IPS DF 19.7 (cell line): ENCODE data around the gene SYMPK.

Experiments
- DNase-seq: peaks from one replicate; pipeline ENCODE4 v3.0.0-alpha.2; 2013; ENCODE audit warnings: low read depth, low spot score

Gene SYMPK

DNA sequence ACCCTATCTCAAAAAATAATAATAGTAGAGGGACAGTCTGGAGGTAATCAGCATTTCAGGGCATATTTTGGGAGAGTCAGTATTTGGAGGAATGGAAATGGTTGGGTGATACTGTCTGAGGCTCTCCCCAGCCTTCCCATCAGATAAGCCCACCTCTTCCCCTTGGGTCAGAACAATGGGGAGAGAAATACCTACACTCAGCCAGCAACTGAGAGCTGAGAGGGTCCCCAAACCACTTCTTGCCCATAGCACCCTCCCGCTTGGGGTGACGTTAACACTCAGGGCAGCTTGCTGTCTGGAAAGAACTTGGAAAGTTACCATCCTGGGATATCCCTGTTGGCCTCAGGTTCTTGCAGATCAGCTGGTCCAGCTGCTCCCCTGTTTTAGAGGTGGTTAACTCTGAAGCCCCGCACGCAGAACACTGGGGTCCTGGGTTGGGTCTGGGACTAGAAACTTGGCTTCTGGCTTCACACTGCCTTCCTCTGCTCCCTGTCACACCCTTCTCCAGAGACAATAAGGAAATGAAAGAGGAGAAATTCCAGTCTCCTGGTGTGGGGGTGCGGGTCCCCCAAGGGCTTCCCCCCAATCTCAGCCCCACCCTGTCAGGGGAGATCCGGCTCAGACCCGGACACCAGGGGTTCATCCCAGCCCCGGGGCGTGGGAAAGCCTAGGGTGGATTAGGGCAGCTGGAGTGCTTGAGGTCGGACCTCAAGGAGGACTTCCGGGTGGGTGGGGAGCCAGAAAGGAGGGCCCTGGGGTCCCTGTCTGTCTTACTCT lies 3.6 kb upstream of the SYMPK start:
- DNase-seq, result no peak

- no peak for DNase-seq
Measured at GRCh38 chr19:45865269-45865948, 2.5 kb upstream of the SYMPK start.

DNA sequence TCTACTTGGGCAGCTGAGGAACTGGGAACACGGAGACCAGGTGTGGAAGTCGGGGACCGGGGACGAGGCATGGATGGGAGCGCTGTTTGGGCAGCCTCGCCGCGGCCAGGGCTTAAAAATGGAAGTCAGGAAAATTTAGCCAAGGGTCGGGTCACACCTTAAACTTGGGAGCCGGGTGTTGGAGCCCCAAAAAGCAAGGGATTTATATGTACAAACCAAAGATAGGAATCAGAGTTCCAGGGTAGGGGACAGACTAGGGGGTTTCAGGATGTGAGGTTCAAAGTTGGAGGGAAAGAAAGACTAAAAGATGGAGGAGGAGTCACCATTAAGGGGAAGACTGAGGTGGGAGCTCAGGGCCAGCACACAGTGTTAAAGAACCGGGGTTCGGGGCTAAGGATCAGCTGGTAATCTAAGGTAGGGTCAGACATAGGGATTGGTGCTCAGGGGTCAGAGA lies 1.7 kb upstream of the SYMPK start:
- DNase-seq, result no peak

- no peak for DNase-seq
Measured at GRCh38 chr19:45863840-45864628, 1.1 kb upstream of the SYMPK start, which contains the start of gene FOXA3. FOXA3 (plus strand) TSS chr19:45864326; CDS start chr19:45864457, 131 bp downstream.

DNA sequence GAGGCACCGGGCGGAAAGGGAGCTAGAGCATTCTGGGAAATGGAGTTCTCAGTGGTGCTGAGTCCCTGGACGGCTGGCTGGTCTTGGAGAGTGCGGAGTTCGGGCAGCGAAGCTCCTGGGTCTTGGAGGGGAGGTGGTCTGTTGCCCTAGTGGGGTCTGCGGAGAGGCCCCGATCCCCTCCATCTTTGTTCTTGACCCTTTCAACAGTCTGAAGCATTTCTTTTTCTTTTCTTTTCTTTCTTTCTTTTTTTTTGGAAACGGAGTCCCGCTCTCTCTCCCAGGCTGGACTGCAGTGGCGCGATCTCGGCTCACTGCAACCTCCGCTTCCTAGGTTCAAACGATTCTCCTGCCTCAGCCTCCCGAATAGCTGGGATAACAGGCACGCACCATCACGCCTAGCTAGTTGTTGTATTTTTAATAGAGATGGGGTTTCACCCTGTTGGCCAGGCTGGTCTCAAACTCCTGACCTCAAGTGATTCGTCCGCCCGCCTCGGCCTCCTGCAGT lies 440 bp upstream of the SYMPK start:
- DNase-seq, result no peak

- no peak for DNase-seq
Measured at GRCh38 chr19:45862271-45862563, 730 bp downstream of the SYMPK start.

DNA sequence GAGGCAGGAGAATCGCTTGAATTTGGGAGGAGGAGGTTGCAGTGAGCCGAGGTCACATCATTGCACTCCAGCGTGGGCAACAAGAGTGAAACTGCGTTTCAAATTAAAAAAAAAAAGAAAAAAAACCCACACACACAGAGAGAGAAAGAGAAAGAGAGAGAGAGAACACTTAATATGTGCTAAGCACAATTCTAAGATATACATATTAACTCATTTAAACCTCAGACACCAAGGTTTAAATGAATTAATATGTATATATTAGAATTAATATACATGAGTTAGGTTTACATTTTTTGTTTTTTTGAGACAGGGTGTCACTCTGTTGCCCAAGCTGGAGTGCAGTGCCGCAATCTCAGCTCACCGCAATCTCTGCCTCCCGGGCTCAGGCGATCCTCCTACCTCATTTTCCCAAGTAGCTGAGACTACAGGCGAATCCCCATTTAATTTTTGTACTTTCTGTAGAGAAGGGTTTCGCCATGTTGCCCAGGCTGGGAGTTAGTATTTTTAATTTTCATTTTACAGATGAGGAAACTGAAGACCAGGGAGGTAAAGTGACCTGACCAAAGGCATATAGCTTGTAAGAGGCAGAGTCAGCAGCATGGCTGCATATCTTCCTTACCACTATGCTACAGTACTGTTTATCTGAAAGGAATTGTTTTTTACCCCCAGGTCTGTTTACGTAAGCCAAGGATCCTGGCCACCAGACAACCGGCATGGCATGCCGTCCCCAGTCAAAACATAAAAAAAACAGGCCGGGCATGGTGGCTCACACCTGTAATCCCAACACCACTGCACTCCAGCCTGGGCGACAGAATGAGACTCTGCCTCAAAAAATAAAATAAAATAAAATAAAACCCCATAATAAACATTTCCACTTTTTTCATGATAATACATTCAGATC lies 2.3 kb downstream of the SYMPK start:
- no peak for DNase-seq

DNA sequence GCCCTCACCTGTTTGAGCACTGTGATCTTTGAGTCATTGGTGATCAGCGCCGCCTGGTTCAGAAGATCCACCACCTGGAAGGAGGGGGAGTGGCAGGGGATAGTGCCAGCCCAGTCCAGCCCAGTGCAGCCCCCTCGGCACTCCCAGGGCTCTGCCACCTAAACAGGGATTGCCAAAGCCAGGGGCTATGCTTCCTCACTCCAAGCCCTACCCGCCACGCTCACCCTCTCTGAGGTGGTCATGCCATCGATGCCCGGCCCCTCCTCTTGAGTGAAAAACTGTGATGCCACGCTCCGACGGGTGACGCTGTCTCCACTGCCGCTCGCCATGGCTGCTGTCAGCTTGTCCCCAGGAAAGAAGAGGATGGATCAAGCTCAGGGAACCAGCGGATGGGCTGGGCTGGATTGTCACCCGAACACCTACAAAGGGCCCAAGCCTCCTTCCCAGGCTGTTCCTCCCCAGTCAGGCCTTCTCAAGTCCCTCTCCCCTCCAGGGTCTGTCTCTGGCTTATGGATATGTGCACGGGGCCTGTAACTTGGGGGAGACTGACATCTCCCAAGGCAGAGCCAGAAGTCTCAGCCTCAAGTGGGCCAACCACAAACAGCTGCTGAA lies 8.7 kb downstream of the SYMPK start:
- DNase-seq, result no peak

GRCh38 chr19:45852983-45853382 lies 10.0 kb downstream of the SYMPK start:
- DNase-seq, result no peak

DNA sequence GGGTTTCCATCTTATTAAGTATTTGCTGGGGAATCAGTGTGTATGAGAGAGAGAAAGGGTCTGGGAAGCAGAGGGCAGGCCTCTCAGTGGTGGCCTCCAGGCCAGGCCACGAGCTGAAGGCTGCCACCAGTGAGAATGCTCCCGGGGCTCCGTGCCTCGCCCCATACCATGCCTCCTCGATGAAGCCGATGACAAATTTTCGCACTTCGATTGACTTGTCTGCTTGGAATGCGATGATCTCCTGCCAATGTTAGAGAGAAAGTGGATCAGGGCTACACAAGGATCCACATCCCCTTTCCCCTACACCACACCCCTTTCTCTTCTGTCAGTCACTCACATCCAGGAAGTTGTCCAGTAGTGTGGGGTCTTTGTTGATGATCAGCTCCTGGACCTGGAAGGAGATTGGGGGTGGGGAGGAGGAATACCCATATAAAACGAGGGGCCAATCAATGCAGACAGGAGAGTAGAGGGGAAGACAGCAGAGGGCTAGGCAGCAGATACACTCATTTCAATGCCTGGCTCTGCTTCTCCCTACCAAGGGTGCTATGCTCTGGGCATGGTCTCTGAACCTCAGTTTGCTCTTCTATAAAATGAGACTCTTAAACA lies 10.7 kb downstream of the SYMPK start:
- DNase-seq, result no peak

DNA sequence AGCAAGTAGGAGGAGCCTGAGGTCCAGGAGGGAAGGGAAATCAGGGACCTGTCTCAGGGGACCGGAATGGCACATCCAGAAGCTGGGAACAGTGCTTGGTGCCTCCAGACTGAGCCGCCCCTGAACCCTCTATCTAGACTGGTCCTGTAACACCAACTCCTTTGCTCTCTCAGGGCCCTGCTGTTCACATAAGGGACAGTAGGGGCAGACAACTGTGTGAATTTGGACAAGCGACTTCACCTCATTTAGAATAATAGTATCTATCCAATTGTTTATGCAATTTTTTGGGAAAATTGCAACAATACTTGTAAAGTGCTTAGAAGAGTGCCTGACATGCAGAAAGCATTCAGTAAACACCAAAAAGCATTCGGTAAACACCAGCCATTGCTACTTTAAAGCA lies 14.0 kb downstream of the SYMPK start:
- DNase-seq, result no peak

DNA sequence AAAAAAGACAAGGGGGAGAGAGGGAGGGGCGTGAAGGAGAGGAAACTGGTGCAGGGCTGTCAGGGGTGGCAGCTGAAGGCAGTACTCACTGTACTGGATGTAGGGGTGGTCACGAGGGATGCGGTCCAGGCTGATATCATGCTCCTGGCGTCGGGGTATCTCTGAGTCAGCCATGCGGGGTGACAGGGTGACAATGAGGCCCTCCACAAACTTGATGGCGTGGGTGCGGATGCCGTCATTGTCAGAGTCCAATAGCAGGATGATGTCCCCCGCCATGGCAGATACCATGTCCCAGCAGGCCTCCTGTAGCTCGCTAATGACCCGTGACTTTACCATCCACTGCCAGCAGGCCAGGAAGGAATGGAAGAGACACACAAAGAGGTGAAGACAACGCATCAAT lies 15.3 kb downstream of the SYMPK start:
- DNase-seq, result no peak

- no peak for DNase-seq
Measured at GRCh38 chr19:45842198-45842597, 20.7 kb downstream of the SYMPK start.

DNA sequence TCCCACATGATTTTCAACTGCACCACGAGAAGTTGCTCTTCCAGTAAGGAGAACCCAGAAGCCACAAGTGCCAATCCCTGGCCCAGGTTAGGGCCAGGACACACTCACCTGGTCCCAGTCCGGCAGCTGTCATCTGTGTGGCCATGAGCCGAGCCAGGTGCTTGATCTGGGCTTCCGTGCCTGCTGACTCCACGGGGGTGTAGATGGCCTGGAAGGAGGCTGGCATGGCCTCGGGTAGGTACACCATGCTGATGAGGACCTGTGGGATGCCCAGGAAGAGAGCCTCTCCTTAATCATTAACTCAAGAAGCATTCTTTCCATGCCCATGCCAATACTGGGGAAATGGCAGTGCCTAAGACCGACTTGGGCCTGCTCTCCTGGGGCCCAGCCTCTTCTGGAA lies 28.0 kb downstream of the SYMPK start:
- no peak for DNase-seq

DNA sequence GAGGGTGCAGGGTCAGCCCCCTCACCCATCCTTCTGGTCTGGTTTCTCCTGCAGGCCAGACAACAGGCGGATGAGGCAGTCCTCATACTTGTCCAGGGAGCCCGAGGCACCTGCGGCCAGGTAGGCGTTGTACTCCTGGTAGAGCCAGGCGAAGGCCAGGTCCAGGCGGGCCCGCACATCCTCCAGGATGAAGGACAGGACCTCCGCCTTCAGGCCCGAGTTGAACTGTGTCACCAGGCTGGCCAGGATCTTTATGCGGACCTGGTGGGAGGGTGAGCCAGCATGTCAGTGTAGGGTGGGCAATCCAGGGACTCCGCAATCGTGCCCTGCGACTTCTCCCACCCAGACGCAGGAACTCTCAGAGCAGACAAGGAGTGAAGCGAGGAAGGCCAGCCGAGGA lies 34.0 kb downstream of the SYMPK start:
- DNase-seq, result no peak

DNA sequence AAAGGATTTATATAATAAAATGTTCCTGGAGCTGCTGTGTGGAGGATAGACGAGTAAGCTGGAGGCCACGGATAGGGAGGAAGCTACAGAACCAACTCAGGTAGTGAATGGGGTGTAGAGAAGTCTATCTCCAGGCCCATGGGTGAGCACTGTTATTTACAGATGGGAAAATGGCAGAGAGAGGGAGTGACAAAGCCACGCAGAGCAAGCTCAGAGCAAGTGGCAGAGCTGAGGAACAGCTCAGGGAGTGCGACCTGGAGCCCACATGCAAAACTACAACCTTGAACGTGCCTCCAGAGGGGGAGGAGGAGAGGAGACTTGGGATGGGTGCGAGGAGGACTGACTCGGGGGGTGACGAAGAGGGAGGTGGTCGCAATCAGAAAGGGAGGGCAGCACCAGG lies 34.4 kb downstream of the SYMPK start:
- DNase-seq, result no peak

DNA sequence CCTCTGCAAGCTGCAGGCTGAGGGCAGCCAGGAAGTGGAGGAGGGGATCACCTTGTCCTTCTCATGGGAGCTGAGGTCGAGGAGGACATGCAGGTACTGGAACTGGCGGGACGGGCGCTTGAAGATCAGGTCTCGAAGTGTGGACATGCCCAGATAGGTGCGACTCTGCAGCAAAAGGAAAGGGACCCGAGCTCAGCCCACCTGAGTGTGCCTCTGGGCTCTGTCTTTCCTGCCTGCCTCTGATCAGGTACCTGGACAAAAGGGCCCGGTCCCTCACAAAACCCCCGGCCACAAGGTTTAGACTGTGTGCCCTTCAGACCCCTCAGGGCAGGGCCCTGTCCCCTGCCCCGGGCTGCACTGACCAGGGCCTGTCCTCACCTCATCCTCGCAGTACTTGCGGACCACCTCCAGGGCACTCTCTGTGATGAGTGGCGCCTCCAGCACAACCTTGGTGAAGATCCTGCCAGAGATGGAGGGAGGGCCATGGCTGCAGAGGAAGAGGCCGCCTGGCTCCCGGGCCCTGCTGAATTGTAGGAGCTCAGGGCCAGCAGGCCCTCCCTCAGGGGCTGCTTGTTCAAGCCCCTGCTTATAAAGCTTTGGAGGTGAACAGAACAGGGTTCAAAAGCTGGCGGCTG lies 35.4 kb downstream of the SYMPK start:
- DNase-seq, result no peak

- DNase-seq, result no peak
Measured at GRCh38 chr19:45826934-45827333, 36.0 kb downstream of the SYMPK start.

GRCh38 chr19:45825917-45826893 lies 36.7 kb downstream of the SYMPK start:
- DNase-seq, result no peak
